ENCODE data around the gene AHI1.

Gene AHI1

GRCh38 chr6:135334169-135334568, 163.4 kb downstream of the AHI1 start:
- no peak for DNase-seq (ENCODE audit: extremely low read depth in 1 of 2, low read depth in 1 of 2)

- no peak for DNase-seq (ENCODE audit: extremely low read depth in 1 of 2, low read depth in 1 of 2)
These were observed 166.5 kb downstream of the AHI1 start for GRCh38 chr6:135331002-135331401.

GRCh38 chr6:135329851-135330803, 167.4 kb downstream of the AHI1 start:
- no peak for DNase-seq (ENCODE audit: extremely low read depth in 1 of 2, low read depth in 1 of 2)

- DNase-seq (ENCODE audit: extremely low read depth in 1 of 2, low read depth in 1 of 2) = no peak
These were observed 169.4 kb downstream of the AHI1 start for GRCh38 chr6:135328136-135328535.

GRCh38 chr6:135325624-135326424, 171.7 kb downstream of the AHI1 start:
- DNase-seq (ENCODE audit: extremely low read depth in 1 of 2, low read depth in 1 of 2) = no peak

- no peak for DNase-seq (ENCODE audit: extremely low read depth in 1 of 2, low read depth in 1 of 2)
These were observed 173.0 kb downstream of the AHI1 start for GRCh38 chr6:135324531-135324930.

GRCh38 chr6:135323979-135324378, 173.6 kb downstream of the AHI1 start:
- DNase-seq (ENCODE audit: extremely low read depth in 1 of 2, low read depth in 1 of 2) = no peak

- DNase-seq (ENCODE audit: extremely low read depth in 1 of 2, low read depth in 1 of 2) = no peak
These were observed 174.3 kb downstream of the AHI1 start for GRCh38 chr6:135323202-135323668.

GRCh38 chr6:135322427-135323201, 174.9 kb downstream of the AHI1 start:
- DNase-seq (ENCODE audit: extremely low read depth in 1 of 2, low read depth in 1 of 2) = no peak

- no peak for DNase-seq (ENCODE audit: extremely low read depth in 1 of 2, low read depth in 1 of 2)
These were observed 176.6 kb downstream of the AHI1 start for GRCh38 chr6:135320721-135321621.

GRCh38 chr6:135319819-135320218, 177.7 kb downstream of the AHI1 start:
- no peak for DNase-seq (ENCODE audit: extremely low read depth in 1 of 2, low read depth in 1 of 2)

- no peak for DNase-seq (ENCODE audit: extremely low read depth in 1 of 2, low read depth in 1 of 2)
These were observed 178.6 kb downstream of the AHI1 start for GRCh38 chr6:135318738-135319469.

GRCh38 chr6:135314543-135314942, 183.0 kb downstream of the AHI1 start:
- DNase-seq (ENCODE audit: extremely low read depth in 1 of 2, low read depth in 1 of 2) = no peak

- no peak for DNase-seq (ENCODE audit: extremely low read depth in 1 of 2, low read depth in 1 of 2)
These were observed 185.9 kb downstream of the AHI1 start for GRCh38 chr6:135311446-135312200.

GRCh38 chr6:135310291-135310690, 187.2 kb downstream of the AHI1 start:
- DNase-seq (ENCODE audit: extremely low read depth in 1 of 2, low read depth in 1 of 2) = no peak

GRCh38 chr6:135306740-135307420, 190.7 kb downstream of the AHI1 start:
- DNase-seq (ENCODE audit: extremely low read depth in 1 of 2, low read depth in 1 of 2) = no peak

- no peak for DNase-seq (ENCODE audit: extremely low read depth in 1 of 2, low read depth in 1 of 2)
These were observed 191.4 kb downstream of the AHI1 start for GRCh38 chr6:135306166-135306565.

- no peak for DNase-seq (ENCODE audit: extremely low read depth in 1 of 2, low read depth in 1 of 2)
These were observed 191.9 kb downstream of the AHI1 start for GRCh38 chr6:135305684-135306083.

All from stimulated activated CD8-positive, alpha-beta memory T cell treated with anti-CD3 and anti-CD28 coated beads, Interleukin-7, amount 100 ng/mL, for 48 hours (primary cell).